T-helper 17 cell (primary cell): ENCODE results near the gene SLC25A33. TPM values are rescaled to one million over a fixed set of nuclear protein-coding genes. Genes with fewer than 3 reads are reported as not detected.
A peak's percentile ranks its signal among the peaks of the same experiment; 100 is the strongest.

Experiments
- ATAC-seq: fragments of 150-1000 bp; cut with Tn5 transposase; 2 replicates; pipeline ENCODE4 v1.10.0; 2021; ENCODE audit warnings: mild to moderate bottlenecking, moderate library complexity
- DNase-seq, 3 donors: peaks; one replicate each; pipeline versions ENCODE4 v3.0.0 to v3.0.0-alpha.2; 2020 to 2021
- H3K9me3 ChIP-seq: one replicate; pipeline ENCODE4 v1.7.0; 2013; ENCODE audit warnings: low read length, mild to moderate bottlenecking; ENCODE audit not compliant: control insufficient read depth, poor library complexity, severe bottlenecking
- H3K27ac Mint-ChIP-seq: one replicate; pipeline ENCODE4 v1.8.0; 2022; ENCODE audit warnings: mild to moderate bottlenecking, moderate library complexity, mixed read lengths
- H3K27me3 Mint-ChIP-seq: one replicate; pipeline ENCODE4 v1.8.0; 2022; ENCODE audit warnings: mixed read lengths
- H3K36me3 Mint-ChIP-seq: one replicate; pipeline ENCODE4 v1.8.0; 2022; ENCODE audit warnings: low read depth, mixed read lengths
- H3K4me1 Mint-ChIP-seq: one replicate; pipeline ENCODE4 v1.8.0; 2022; ENCODE audit warnings: mild to moderate bottlenecking, mixed read lengths
- H3K4me3 Mint-ChIP-seq: one replicate; pipeline ENCODE4 v1.8.0; 2022; ENCODE audit warnings: mild to moderate bottlenecking, moderate library complexity, mixed read lengths
- total RNA-seq, 4 donors: library from RNA in 2 of 4; stranded (reverse) in 2 of 4; gene quantifications; one replicate each; pipeline ENCODE4 v1.2.3 and lab custom pipeline; 2022 to 2026

The SLC25A33 gene
- total RNA-seq, 2 donors from 2014 or later = 3.7 to 4.9 TPM

DNA sequence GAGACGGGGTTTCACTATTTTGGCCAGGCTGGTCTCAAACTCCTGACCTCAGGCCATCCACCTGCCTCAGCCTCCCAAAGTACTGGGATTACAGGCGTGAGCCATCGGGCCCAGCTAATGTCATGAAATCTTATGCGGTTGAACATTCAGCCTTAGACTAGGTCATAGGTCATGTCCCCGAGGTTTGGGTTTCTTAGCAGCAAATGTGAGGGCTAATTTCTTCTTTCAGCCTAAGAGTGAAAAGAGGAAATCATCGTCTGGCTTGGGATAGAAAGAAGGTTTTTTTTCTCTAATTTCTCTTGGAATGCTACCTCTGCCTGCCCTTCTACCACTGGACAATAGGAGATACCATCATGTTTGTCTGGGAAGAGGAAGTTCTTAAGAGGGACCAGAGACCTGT, 94.2 kb downstream of the SLC25A33 start:
- Mint-ChIP-seq H3K27ac (peak overlapping the region; percentile 29), H3K36me3 (peaks cover 6% of the 10 kb centered on the region), H3K4me3 (no peak overlapping the region), H3K27me3 (no peaks in the 10 kb centered on the region), H3K4me1 (peaks cover 37% of the 10 kb centered on the region)
- ATAC-seq = no peak
- no peak for DNase-seq
- H3K9me3 ChIP-seq = no peaks in the 10 kb centered on the region

DNA sequence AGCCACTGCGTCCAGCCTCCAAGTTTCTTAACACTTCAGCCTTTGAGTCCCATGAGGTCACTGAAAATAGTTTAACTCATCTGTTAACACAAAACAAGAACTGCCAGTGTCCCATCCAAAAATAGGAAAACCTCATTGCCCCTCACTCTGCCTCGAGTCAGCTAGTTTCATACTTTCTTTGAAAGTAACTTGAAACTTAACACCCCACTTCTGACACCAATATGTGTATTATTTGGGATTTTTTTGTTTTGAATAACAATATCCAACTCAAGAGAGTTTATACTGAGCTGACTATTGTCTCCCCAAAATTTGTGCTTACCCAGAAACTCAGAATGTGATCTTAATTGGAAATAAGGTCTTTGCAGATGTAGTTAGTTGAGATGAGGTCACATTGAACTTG, 95.3 kb downstream of the SLC25A33 start:
- DNase-seq (no peak), ATAC-seq (no peak)
- H3K4me1 Mint-ChIP-seq = peaks cover 38% of the 10 kb centered on the region
- no peak overlapping the region for H3K4me3 Mint-ChIP-seq
- no peaks in the 10 kb centered on the region for H3K27me3 Mint-ChIP-seq
- H3K27ac Mint-ChIP-seq = peak overlapping the region; percentile 57
- peaks cover 6% of the 10 kb centered on the region for H3K36me3 Mint-ChIP-seq
- no peaks in the 10 kb centered on the region for H3K9me3 ChIP-seq

Other genes with a start within 250 kb of the SLC25A33 start
- gene SPSB1, start 246.6 kb upstream of the SLC25A33 start, total RNA-seq = 1 to 10 TPM; 7.7 to 9.2 TPM
- gene TMEM201, start 49.4 kb downstream of the SLC25A33 start, total RNA-seq = 10 to 100 TPM; 10.5 to 14.0 TPM
- 100 to 1,000 TPM; 177 to 204 TPM for gene PIK3CD, start 112.3 kb downstream of the SLC25A33 start, total RNA-seq